Gastroesophageal sphincter (tissue), 4 donors: Measurements from ENCODE around the gene MAST3. TPM values are rescaled to one million over a fixed set of nuclear protein-coding genes. Genes with fewer than 3 reads are reported as not detected.
A peak's percentile ranks its signal among the peaks of the same experiment; 100 is the strongest.

Experiments used
- ATAC-seq: fragments of 150-250 bp; one replicate; pipeline ENCODE4 v1.9.1; 2016; ENCODE audit warnings: mild to moderate bottlenecking, moderate library complexity
- H3K27ac ChIP-seq, 4 donors: fragments of 200-600 bp; sonication (generic) in 3 of 4; 1 replicate in 3 of 4; 2 replicates in 1 of 4; pipeline ENCODE4 v1.5.1; 2016 to 2019
- H3K27me3 ChIP-seq: fragments of 200-600 bp; sonication (generic); one replicate; pipeline ENCODE4 v1.5.1; 2019
- H3K36me3 ChIP-seq, 2 donors: fragments of 200-600 bp; sonication (generic); one replicate each; pipeline ENCODE4 v1.5.1; 2019; ENCODE audit warnings: control low read depth in 1 of 2
- H3K4me1 ChIP-seq, 3 donors: fragments of 200-600 bp; sonication (generic); 1 replicate in 2 of 3; 2 replicates in 1 of 3; pipeline ENCODE4 v1.5.1; 2016 to 2019; ENCODE audit warnings: control low read depth in 2 of 3
- H3K4me3 ChIP-seq, 2 donors: fragments of 200-600 bp; sonication (generic); one replicate each; pipeline ENCODE4 v1.5.1; 2019; ENCODE audit warnings: mild to moderate bottlenecking in 1 of 2, moderate library complexity in 1 of 2
- H3K9me3 ChIP-seq, 3 donors: fragments of 200-600 bp; sonication (generic); one replicate each; pipeline ENCODE4 v1.5.1; 2017 to 2019; ENCODE audit warnings: control low read depth in 2 of 3
- EP300 ChIP-seq: sonication (generic); formaldehyde crosslinking; IDR thresholded peaks from one replicate; pipeline ENCODE4 v1.6.1; 2017; ENCODE audit warnings: antibody characterized with exemption, mild to moderate bottlenecking
- POLR2A ChIP-seq, 2 donors: fragments of 450-650 bp; IDR thresholded peaks; one replicate each; pipeline ENCODE4 v1.6.1; 2017; ENCODE audit warnings: antibody characterized with exemption in 2 of 2, mild to moderate bottlenecking in 2 of 2, moderate library complexity in 1 of 2
- POLR2AphosphoS5 ChIP-seq: sonication (generic); formaldehyde crosslinking; IDR thresholded peaks from one replicate; pipeline ENCODE4 v1.6.1; 2017; ENCODE audit warnings: antibody characterized with exemption
- WGBS, 2 donors: methylation state at CpG; one replicate each; pipeline ENCODE4 v1.1.5; 2018; ENCODE audit warnings: low coverage in 1 of 2; 5-methylcytosine and 5-hydroxymethylcytosine counted together
- total RNA-seq, 4 donors: library from RNA; depleted of rRNA; stranded (reverse); fragments of >200 nt; gene quantifications; one replicate each; pipeline ENCODE4 v1.1.0, GENCODE V29; 2016
- TF ChIP-seq, protein P1 (sequence below), 4 experiments: fragments of 200-600 bp in 2 of 4; fragments of 450-650 bp in 2 of 4; sonication (generic) in 1 of 4; IDR thresholded peaks; one replicate each; pipeline ENCODE4 v1.5.1; 2017 to 2019; ENCODE audit warnings: antibody characterized with exemption in 4 of 4, mild to moderate bottlenecking in 2 of 4, moderate library complexity in 2 of 4

MAST3 gene
- total RNA-seq, 4 donors from 2014 or later, result 3.3 to 8.8 (median 4.8) TPM

DNA sequence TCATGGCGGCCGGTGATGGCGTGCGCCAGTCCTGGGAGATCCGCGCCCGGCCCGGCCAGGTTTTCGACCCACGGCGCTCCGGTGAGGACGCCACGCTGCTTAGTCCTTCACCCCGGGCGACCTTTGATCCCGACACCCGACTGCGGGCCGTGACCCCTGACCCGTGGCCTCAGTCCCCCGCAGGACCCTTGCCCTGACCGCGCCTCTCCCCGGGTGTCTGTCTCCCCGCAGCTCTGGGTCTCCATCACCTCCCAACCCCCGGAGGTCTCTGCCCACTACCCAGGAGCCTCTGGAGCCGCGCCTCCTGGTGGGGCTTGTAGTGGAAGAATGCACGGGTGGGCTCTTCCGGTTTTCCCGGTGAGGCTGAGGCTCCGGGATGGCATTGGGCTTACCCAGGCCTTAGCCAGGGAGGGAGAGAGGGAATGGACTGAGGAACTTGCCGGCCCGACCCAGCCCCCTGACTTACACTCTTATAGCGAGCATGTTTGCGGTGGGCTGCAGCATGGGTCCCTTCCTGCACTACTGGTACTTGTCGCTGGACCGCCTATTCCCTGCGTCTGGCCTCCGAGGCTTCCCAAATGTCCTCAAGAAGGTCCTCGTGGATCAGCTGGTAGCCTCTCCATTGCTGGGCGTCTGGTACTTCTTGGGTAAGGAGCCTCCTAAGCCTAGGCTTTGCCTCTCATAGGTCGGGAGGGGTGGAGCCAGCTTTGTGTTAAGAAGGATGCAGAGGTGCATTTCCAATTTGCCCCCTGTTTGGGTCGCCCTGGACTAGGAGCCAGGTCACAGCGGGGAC lies 96.0 kb downstream of the MAST3 start:
- Histone ChIP-seq H3K36me3 (peaks cover 0 to 31% of the 10 kb centered on the region in 2 donors), H3K27ac (peak overlapping the region; percentile 79 to 96 (median 96)), H3K4me1 (peaks cover 0 to 44% (median 16%) of the 10 kb centered on the region in 3 donors), H3K9me3 (no peaks in the 10 kb centered on the region), H3K4me3 (peak overlapping the region; percentile 72 to 85), H3K27me3 (no peaks in the 10 kb centered on the region)
- WGBS, 2 donors, result 0% methylated on average over 1 of the region's 46 CpGs; no CpG with 5 or more reads in 1 of the 2 donors
- no peak for ATAC-seq
- TF ChIP-seq POLR2AphosphoS5, result no peak
- TF ChIP-seq, protein P1, sequence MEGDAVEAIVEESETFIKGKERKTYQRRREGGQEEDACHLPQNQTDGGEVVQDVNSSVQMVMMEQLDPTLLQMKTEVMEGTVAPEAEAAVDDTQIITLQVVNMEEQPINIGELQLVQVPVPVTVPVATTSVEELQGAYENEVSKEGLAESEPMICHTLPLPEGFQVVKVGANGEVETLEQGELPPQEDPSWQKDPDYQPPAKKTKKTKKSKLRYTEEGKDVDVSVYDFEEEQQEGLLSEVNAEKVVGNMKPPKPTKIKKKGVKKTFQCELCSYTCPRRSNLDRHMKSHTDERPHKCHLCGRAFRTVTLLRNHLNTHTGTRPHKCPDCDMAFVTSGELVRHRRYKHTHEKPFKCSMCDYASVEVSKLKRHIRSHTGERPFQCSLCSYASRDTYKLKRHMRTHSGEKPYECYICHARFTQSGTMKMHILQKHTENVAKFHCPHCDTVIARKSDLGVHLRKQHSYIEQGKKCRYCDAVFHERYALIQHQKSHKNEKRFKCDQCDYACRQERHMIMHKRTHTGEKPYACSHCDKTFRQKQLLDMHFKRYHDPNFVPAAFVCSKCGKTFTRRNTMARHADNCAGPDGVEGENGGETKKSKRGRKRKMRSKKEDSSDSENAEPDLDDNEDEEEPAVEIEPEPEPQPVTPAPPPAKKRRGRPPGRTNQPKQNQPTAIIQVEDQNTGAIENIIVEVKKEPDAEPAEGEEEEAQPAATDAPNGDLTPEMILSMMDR (IDR thresholded peaks at IDR 0.05), result no peak

DNA sequence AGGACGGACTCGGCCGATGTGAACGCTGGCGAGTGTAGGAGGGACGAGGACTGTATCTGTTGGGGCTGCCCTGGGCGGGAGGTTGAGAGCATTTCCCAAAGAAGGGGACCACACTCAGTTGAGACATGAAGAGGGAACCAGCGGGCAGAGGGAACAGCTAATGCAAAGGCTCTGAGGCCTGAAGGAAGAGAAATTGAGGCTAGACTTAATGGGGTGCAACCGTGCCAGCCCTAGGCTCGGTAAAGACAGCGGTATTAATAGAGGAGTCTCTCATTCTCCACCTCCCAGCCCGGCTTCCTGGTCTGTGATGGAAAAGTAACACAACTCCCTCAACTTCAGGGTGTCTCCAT lies 96.6 kb downstream of the MAST3 start:
- WGBS, 2 donors, result 46 to 51% methylated on average over 8 to 11 of the region's 12 CpGs
- Histone ChIP-seq H3K27ac (peak overlapping the region; percentile 79 to 96 (median 96)), H3K27me3 (no peaks in the 10 kb centered on the region), H3K4me3 (peak overlapping the region; percentile 72 to 85), H3K9me3 (no peaks in the 10 kb centered on the region), H3K36me3 (peaks cover 0 to 36% of the 10 kb centered on the region in 2 donors), H3K4me1 (peaks cover 0 to 44% (median 16%) of the 10 kb centered on the region in 3 donors)
- TF ChIP-seq, protein P1 (IDR thresholded peaks at IDR 0.05), result no peak
- TF ChIP-seq EP300 (no peak), POLR2A (IDR thresholded peaks at IDR 0.05) (no peak), POLR2AphosphoS5 (no peak)
- ATAC-seq, result no peak

DNA sequence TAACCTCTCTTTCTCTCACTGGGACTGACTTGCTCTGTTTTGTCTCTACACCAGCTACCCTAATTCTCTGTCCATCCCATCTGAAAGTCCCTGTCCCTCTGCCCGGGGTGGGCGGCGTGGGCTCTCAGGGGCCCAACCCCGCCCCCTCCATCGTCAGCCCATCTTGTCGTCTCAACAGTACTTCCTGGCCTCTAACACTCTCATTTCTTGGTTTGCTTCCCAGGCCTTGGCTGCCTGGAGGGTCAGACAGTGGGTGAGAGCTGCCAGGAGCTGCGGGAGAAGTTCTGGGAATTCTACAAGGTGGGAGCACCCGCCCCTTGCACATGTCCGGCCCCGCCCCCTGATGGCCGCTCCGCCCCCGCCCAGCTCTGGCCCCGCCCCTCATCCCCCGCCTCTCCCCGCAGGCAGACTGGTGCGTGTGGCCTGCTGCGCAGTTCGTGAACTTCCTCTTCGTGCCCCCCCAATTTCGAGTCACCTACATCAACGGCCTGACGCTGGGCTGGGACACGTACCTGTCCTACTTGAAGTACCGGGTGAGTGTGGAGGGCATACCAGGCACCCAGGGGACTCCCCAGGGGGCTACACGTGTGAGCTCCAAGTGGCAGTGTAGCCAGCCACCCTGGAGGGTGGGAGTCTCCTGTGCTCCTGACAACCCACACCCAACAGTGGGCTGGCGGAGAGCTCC lies 97.1 kb downstream of the MAST3 start:
- TF ChIP-seq, protein P1 (IDR thresholded peaks at IDR 0.05), result no peak
- TF ChIP-seq POLR2A (IDR thresholded peaks at IDR 0.05), result no peak
- TF ChIP-seq EP300, result no peak
- peak; percentile 57 for TF ChIP-seq POLR2AphosphoS5
- ATAC-seq, result no peak
- H3K4me1 ChIP-seq, result peaks cover 0 to 44% (median 16%) of the 10 kb centered on the region in 3 donors
- no peaks in the 10 kb centered on the region for H3K9me3 ChIP-seq
- H3K4me3 ChIP-seq, result peak overlapping the region in 1 of 2 donors; percentile 85
- 0% methylated on average over 1 of the region's 27 CpGs; no CpG with 5 or more reads in 1 of the 2 donors for WGBS, 2 donors
- H3K36me3 ChIP-seq, result peaks cover 0 to 42% of the 10 kb centered on the region in 2 donors
- peak overlapping the region; percentile 79 to 96 (median 96) for H3K27ac ChIP-seq
- H3K27me3 ChIP-seq, result no peaks in the 10 kb centered on the region

DNA sequence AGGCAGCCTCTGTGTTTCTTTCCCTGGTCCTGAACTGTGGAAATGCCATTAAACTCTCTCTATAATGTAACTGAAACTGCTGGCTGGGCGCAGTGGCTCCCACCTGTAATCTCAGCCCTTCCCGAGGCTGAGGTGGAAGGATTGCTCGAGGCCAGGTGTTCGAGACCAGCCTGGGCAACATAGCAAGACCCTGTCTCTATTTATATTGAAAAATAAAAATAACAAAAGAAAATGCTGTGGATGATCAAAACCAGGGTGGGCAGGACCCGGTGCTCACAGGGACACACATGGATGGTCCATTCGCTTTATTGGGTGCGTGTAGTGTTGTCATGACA lies 98.9 kb downstream of the MAST3 start:
- Histone ChIP-seq H3K4me3 (no peak overlapping the region), H3K27ac (peak overlapping the region in 3 of 4 donors; percentile 56 to 96 (median 96)), H3K27me3 (no peaks in the 10 kb centered on the region), H3K4me1 (peaks cover 0 to 41% (median 16%) of the 10 kb centered on the region in 3 donors), H3K36me3 (peaks cover 0 to 57% of the 10 kb centered on the region in 2 donors), H3K9me3 (no peaks in the 10 kb centered on the region)
- 73 to 74% methylated on average over 3 to 5 of the region's 7 CpGs for WGBS, 2 donors
- TF ChIP-seq, protein P1 (IDR thresholded peaks at IDR 0.05), result no peak
- no peak for TF ChIP-seq POLR2A (IDR thresholded peaks at IDR 0.05)
- no peak for TF ChIP-seq EP300
- no peak for TF ChIP-seq POLR2AphosphoS5
- no peak for ATAC-seq
